ENCODE results near the gene SHMT1. TPM values are rescaled to one million over a fixed set of nuclear protein-coding genes. Genes with fewer than 3 reads are reported as not detected.

SHMT1 gene
- total and polyA plus RNA-seq, 12 donors = 6.8 to 43.8 (median 17.0) TPM

DNA sequence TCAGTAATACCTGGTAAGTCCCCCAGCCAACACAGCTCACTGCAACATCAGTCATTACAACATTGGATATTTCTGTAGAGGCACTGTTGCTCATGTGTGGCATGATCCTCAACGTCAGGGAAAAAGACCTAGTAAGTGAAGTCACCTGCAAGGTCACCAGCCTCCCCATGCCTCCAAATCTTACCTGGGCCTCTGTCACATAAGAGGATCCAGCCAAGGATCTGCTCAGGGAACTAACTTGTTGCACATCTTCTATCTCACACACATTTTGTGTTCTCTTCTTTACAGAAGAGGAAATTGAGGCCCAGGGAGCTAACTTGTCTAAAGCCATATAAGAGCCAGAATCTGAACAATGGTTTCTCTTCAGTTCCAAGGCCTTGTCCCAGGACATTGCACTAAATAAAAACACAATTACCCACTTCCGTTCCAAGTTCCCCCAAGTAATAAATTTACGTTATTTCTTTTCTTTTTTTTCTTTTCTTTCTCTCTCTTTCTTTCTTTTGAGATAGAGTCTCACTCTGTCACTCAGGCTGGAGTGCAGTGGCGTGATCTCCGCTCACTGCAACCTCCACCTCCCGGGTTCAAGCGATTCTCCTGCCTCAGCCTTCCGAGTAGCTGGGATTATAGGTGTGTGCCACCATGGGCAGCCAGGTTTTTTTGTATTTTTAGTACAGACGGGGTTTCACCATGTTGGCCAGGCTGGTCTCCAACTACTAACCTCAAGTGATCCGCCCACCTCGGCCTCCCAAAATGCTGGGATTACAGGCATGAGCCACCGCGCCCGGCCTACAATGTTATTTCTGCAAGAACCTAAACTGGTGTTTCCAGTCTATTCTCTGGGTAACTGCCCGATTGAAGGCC lies 1.3 kb downstream of the SHMT1 start:
- TF ChIP-seq POLR2A (IDR thresholded peaks at IDR 0.05) (no peak), CTCF (IDR thresholded peaks at IDR 0.05) (no peak)
- intact Hi-C loops (cut with DNase I) = no loop called here
- WGBS, 4 donors = 69 to 86% (median 80%) methylated on average over 13 to 15 of the region's 15 CpGs
- peak overlapping the region in 2 of 4 donors; percentile 22 to 79 for H3K4me3 ChIP-seq
- H3K4me1 ChIP-seq (replicated peaks in 1 of 2) = peaks cover 5 to 12% of the 10 kb centered on the region in 2 donors
- no peaks in the 10 kb centered on the region for H3K9me3 ChIP-seq (replicated peaks in 1 of 3)
- H3K27me3 ChIP-seq = no peaks in the 10 kb centered on the region
- no peak for DNase-seq
- H3K27ac ChIP-seq = peak overlapping the region in 1 of 5 donors; percentile 46
- no peaks in the 10 kb centered on the region for H3K36me3 ChIP-seq (replicated peaks in 1 of 2)

- TF ChIP-seq CTCF (IDR thresholded peaks at IDR 0.05) (no peak), POLR2A (IDR thresholded peaks at IDR 0.05) (no peak)
- no peaks in the 10 kb centered on the region for H3K9me3 ChIP-seq (replicated peaks in 1 of 3)
- no peaks in the 10 kb centered on the region for H3K27me3 ChIP-seq
- no peak overlapping the region for H3K4me3 ChIP-seq
- no peak for DNase-seq
- H3K4me1 ChIP-seq (replicated peaks in 1 of 2) = peaks cover 5 to 12% of the 10 kb centered on the region in 2 donors
- WGBS, 4 donors = 90 to 95% (median 91%) methylated on average over 8 of the region's 8 CpGs
- no peaks in the 10 kb centered on the region for H3K36me3 ChIP-seq (replicated peaks in 1 of 2)
- intact Hi-C loops (cut with DNase I) = no loop called here
- H3K27ac ChIP-seq = no peak overlapping the region
Observed at GRCh38 chr17:18360518-18360917, 2.8 kb downstream of the SHMT1 start.

DNA sequence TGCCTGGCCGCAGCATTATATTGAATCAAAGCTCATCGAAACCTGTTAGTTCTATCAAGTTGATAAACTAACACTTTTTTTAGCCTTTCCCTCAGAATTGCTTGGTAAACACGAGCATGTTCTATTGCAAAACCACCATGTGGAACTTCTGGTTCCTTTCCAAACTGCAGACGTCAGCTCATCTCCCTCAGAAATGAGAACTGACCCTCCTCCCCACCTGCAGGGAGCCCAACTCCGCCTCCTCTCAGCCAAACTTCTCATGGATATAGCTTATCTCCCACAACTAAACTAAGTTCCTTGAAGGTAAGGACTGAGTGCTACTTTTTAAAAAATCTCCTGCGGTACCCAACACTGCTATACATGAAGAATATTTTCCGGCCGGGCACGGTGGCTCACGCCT lies 6.7 kb downstream of the SHMT1 start:
- Histone ChIP-seq H3K27me3 (no peaks in the 10 kb centered on the region), H3K4me3 (no peak overlapping the region), H3K4me1 (replicated peaks in 1 of 2) (peaks cover 0 to 4% of the 10 kb centered on the region in 2 donors), H3K9me3 (replicated peaks in 1 of 3) (no peaks in the 10 kb centered on the region), H3K27ac (peak overlapping the region in 1 of 5 donors; percentile 24), H3K36me3 (replicated peaks in 1 of 2) (no peaks in the 10 kb centered on the region)
- intact Hi-C loops (cut with DNase I) = no loop called here
- peak in 6 of 7 donors; percentile 30 to 64 (median 36) for DNase-seq
- no peak for TF ChIP-seq CTCF (IDR thresholded peaks at IDR 0.05)
- no peak for TF ChIP-seq POLR2A (IDR thresholded peaks at IDR 0.05)
- WGBS, 4 donors = 77 to 88% (median 79%) methylated on average over 10 of the region's 10 CpGs

GRCh38 chr17:18353541-18353940 lies 9.8 kb downstream of the SHMT1 start:
- no peak for TF ChIP-seq CTCF (IDR thresholded peaks at IDR 0.05)
- no peak for TF ChIP-seq POLR2A (IDR thresholded peaks at IDR 0.05)
- Histone ChIP-seq H3K36me3 (replicated peaks in 1 of 2) (no peaks in the 10 kb centered on the region), H3K27me3 (no peaks in the 10 kb centered on the region), H3K4me1 (replicated peaks in 1 of 2) (peaks cover 0 to 4% of the 10 kb centered on the region in 2 donors), H3K27ac (no peak overlapping the region), H3K4me3 (no peak overlapping the region), H3K9me3 (replicated peaks in 1 of 3) (no peaks in the 10 kb centered on the region)
- no peak for DNase-seq
- intact Hi-C loops (cut with DNase I) = no loop called here
- 91 to 95% (median 92%) methylated on average over 6 of the region's 6 CpGs for WGBS, 4 donors

Measured in adrenal gland (tissue), 12 donors.